Activated gamma-delta T cell treated with Interleukin-2 at 50 U/mL for 16 hours (primary cell): ENCODE results near the gene CCL1.
"Not testable (repeated sequence)": the region's sequence is repeated elsewhere in the genome, so short reads cannot be mapped to it uniquely, and the experiment has no call there.

ENCODE experiments used
- DNase-seq: peaks from one replicate; pipeline ENCODE4 v3.0.0-alpha.2; 2020

CCL1 gene

GRCh38 chr17:34356194-34356593, 6.8 kb downstream of the CCL1 start, which contains the start of gene CCL13:
Gene CCL13 (plus strand): TSS chr17:34356480. CDS start chr17:34356527, 47 bp downstream.
- no peak for DNase-seq

- no peak for DNase-seq
Measured at GRCh38 chr17:34354637-34355036, 8.4 kb downstream of the CCL1 start.

GRCh38 chr17:34352191-34352590, 10.8 kb downstream of the CCL1 start:
- no peak for DNase-seq

GRCh38 chr17:34351096-34351495, 11.9 kb downstream of the CCL1 start:
- DNase-seq, result no peak

GRCh38 chr17:34349751-34350150, 13.3 kb downstream of the CCL1 start:
- no peak for DNase-seq

GRCh38 chr17:34347063-34347462, 16.0 kb downstream of the CCL1 start:
- DNase-seq, result no peak

GRCh38 chr17:34341916-34342315, 21.1 kb downstream of the CCL1 start:
- DNase-seq, result no peak

GRCh38 chr17:34339138-34339770, 23.8 kb downstream of the CCL1 start:
- no peak for DNase-seq

GRCh38 chr17:34337701-34338100, 25.3 kb downstream of the CCL1 start:
- DNase-seq, result no peak

GRCh38 chr17:34327580-34327979, 35.5 kb downstream of the CCL1 start:
- DNase-seq, result not testable (repeated sequence)

- DNase-seq, result no peak
Measured at GRCh38 chr17:34321964-34322363, 41.1 kb downstream of the CCL1 start.

- no peak for DNase-seq
Measured at GRCh38 chr17:34319039-34319483, 44.0 kb downstream of the CCL1 start, which contains the start of gene CCL8. Gene CCL8 (plus strand): TSS chr17:34319435. CDS start chr17:34319502, 67 bp downstream.

- no peak for DNase-seq
Measured at GRCh38 chr17:34318474-34318873, 44.6 kb downstream of the CCL1 start.

- no peak for DNase-seq
Measured at GRCh38 chr17:34314279-34314678, 48.8 kb downstream of the CCL1 start.

- no peak for DNase-seq
Measured at GRCh38 chr17:34313164-34313563, 49.9 kb downstream of the CCL1 start.

GRCh38 chr17:34312080-34312479, 51.0 kb downstream of the CCL1 start:
- no peak for DNase-seq

GRCh38 chr17:34311291-34311690, 51.7 kb downstream of the CCL1 start:
- no peak for DNase-seq
